Endothelial cell of umbilical vein (primary cell): Measurements from ENCODE around the gene PHC1. TPM values are rescaled to one million over a fixed set of nuclear protein-coding genes. Genes with fewer than 3 reads are reported as not detected.

Experiments
- BruUV-seq: library from RNA; stranded (reverse); fragments of 400-500 nt; replicated peaks from 2 replicates; lab custom pipeline; 2021; lab: Mats Ljungman, UMichigan
- CTCF ChIA-PET: fragments of 300-600, 350-600 bp; sonication (Branson Sonifier 250); formaldehyde crosslinking; loops from one replicate; lab custom pipeline; 2021; ENCODE audit warnings: antibody characterized with exemption, inconsistent platforms; lab: Charles Lee
- POLR2A ChIA-PET: fragments of 300-600, 350-600 bp; sonication (Branson Sonifier 250); formaldehyde crosslinking; loops from one replicate; lab custom pipeline; 2021; ENCODE audit warnings: antibody characterized with exemption, inconsistent platforms; lab: Charles Lee
- DNase-seq: peaks from one replicate; pipeline ENCODE4 v3.0.0-alpha.2; 2011; ENCODE audit warnings: low read depth, low spot score
- FAIRE-seq: peaks from 2 replicates; lab custom pipeline; 2011; peaks lifted over from hg19 to GRCh38; lab: Jason Lieb, UNC
- H2AFZ ChIP-seq: 2 replicates; pipeline ENCODE4 v1.6.0; 2012; ENCODE audit warnings: low read depth, low read length, control low read depth, inconsistent platforms
- H3K27ac ChIP-seq: 2 replicates; pipeline ENCODE4 v1.5.1; 2011; ENCODE audit warnings: low read depth, mild to moderate bottlenecking, control low read depth, low read length, moderate library complexity; ENCODE audit not compliant: insufficient read depth
- H3K27me3 ChIP-seq, 2 experiments: 2 replicates each; pipeline versions ENCODE4 v1.6.0 to v1.6.1; 2011; ENCODE audit warnings: low read length in 2 of 2, mixed read lengths in 1 of 2; ENCODE audit not compliant: control insufficient read depth in 2 of 2, insufficient read depth in 2 of 2
- H3K36me3 ChIP-seq, 2 experiments: 2 replicates in 1 of 2; 3 replicates in 1 of 2; pipeline ENCODE4 v1.5.1; 2011; ENCODE audit warnings: low read length in 2 of 2, mild to moderate bottlenecking in 1 of 2, moderate library complexity in 1 of 2; ENCODE audit not compliant: control insufficient read depth in 2 of 2, insufficient read depth in 2 of 2; ENCODE audit errors: extremely low read depth in 1 of 2
- H3K4me1 ChIP-seq: 3 replicates; pipeline ENCODE4 v1.5.1; 2011; ENCODE audit warnings: mild to moderate bottlenecking, low read length; ENCODE audit not compliant: control insufficient read depth, insufficient read depth; ENCODE audit errors: extremely low read depth
- H3K4me2 ChIP-seq: 2 replicates; pipeline ENCODE4 v1.6.1; 2011; ENCODE audit warnings: low read length, control low read depth, mixed read lengths; ENCODE audit not compliant: insufficient read depth
- H3K4me3 ChIP-seq, 3 experiments: fragments of 200-600 bp in 1 of 3; sonication (generic), shearing (Covaris generic) in 1 of 3; replicated peaks in 1 of 3; 2 replicates each; pipeline ENCODE4 v1.5.1; 2011 to 2016; ENCODE audit warnings: control low read depth in 3 of 3, low read length in 3 of 3, mild to moderate bottlenecking in 2 of 3, inconsistent platforms in 1 of 3, low read depth in 1 of 3, moderate library complexity in 1 of 3; ENCODE audit not compliant: insufficient read depth in 1 of 3
- H3K79me2 ChIP-seq: 2 replicates; pipeline ENCODE4 v1.6.0; 2012; ENCODE audit warnings: low read length, inconsistent platforms; ENCODE audit not compliant: control insufficient read depth, insufficient read depth
- H3K9ac ChIP-seq: replicated peaks from 2 replicates; pipeline ENCODE3; 2011; ENCODE audit warnings: low read length, control low read depth; ENCODE audit not compliant: insufficient read depth; ENCODE audit errors: extremely low read depth
- H3K9me1 ChIP-seq: replicated peaks from 3 replicates; pipeline ENCODE4 v1.6.0; 2011; ENCODE audit warnings: mild to moderate bottlenecking, low read length; ENCODE audit not compliant: control insufficient read depth, insufficient read depth; ENCODE audit errors: extremely low read depth
- H3K9me3 ChIP-seq: replicated peaks from 2 replicates; pipeline ENCODE4 v1.5.1; 2012; ENCODE audit warnings: low read length, inconsistent platforms; ENCODE audit not compliant: control insufficient read depth, insufficient read depth
- H4K20me1 ChIP-seq: replicated peaks from 2 replicates; pipeline ENCODE3; 2011; ENCODE audit warnings: mild to moderate bottlenecking, low read length; ENCODE audit not compliant: control insufficient read depth, insufficient read depth; ENCODE audit errors: extremely low read depth
- CTCF ChIP-seq, 2 donors: IDR thresholded peaks; 1 replicate in 1 of 2; 2 replicates in 1 of 2; pipeline ENCODE4 v1.5.1; 2011; ENCODE audit warnings: low read length in 2 of 2, mild to moderate bottlenecking in 2 of 2, moderate library complexity in 2 of 2, control low read depth in 1 of 2, inconsistent platforms in 1 of 2, low read depth in 1 of 2; ENCODE audit not compliant: insufficient read depth in 1 of 2; ENCODE audit errors: extremely low read depth in 1 of 2
- EZH2 ChIP-seq: IDR thresholded peaks from 2 replicates; pipeline ENCODE4 v1.6.1; 2012; ENCODE audit warnings: borderline replicate concordance, low read depth, mild to moderate bottlenecking, moderate library complexity, low read length, inconsistent platforms; ENCODE audit not compliant: severe bottlenecking
- FOS ChIP-seq: IDR thresholded peaks from 2 replicates; pipeline ENCODE4 v1.6.1; 2011; ENCODE audit warnings: mild to moderate bottlenecking, low read length, moderate library complexity, borderline replicate concordance; ENCODE audit not compliant: insufficient read depth
- GATA2 ChIP-seq: IDR thresholded peaks from 2 replicates; pipeline ENCODE4 v1.7.0; 2011; ENCODE audit warnings: low read depth, mild to moderate bottlenecking, moderate library complexity, mixed read lengths, low read length; ENCODE audit not compliant: insufficient read length, insufficient read depth
- JUN ChIP-seq: IDR thresholded peaks from 2 replicates; pipeline ENCODE4 v1.6.1; 2011; ENCODE audit warnings: borderline replicate concordance, low read depth; ENCODE audit not compliant: insufficient read length, insufficient read depth
- MYC ChIP-seq: IDR thresholded peaks from one replicate; pipeline ENCODE4 v1.6.1; 2011; ENCODE audit warnings: mild to moderate bottlenecking, low read depth, low read length
- POLR2A ChIP-seq: IDR thresholded peaks from 2 replicates; pipeline ENCODE4 v1.6.1; 2012; ENCODE audit warnings: low read depth, mild to moderate bottlenecking, control low read depth, low read length
- POLR2AphosphoS5 ChIP-seq: IDR thresholded peaks from 2 replicates; pipeline ENCODE4 v1.6.1; 2012; ENCODE audit warnings: low read depth, mild to moderate bottlenecking, control low read depth, low read length, moderate library complexity; ENCODE audit not compliant: insufficient read depth
- dilution Hi-C: fragments of 300-500 bp; cut with MboI; formaldehyde crosslinking; loops from one replicate; pipeline ENCODE4 v1.15.0; 2019; ENCODE audit warnings: low sequenced_read_pairs; ENCODE audit not compliant: extremely low pct_ligation_motif_present
- intact Hi-C: fragments of 100-400 bp; cut with micrococcal nuclease; formaldehyde crosslinking; loops from one replicate; pipeline ENCODE4 v1.10.0; 2022
- polyA plus RNA-seq, 4 experiments: library from polyadenylated mRNA; depleted of rRNA in 3 of 4; stranded (reverse) in 3 of 4; unstranded in 1 of 4; fragments of >200 nt; gene quantifications; 2 replicates each; pipeline versions ENCODE4 v1.2.1 to v1.2.3, GENCODE V29; 2011 to 2012; ENCODE audit warnings: missing spikeins in 1 of 4
- total RNA-seq: library from RNA; stranded (reverse); gene quantifications from 2 replicates; pipeline ENCODE4 v1.2.3, GENCODE V29; 2021
- TF ChIP-seq, protein P1 (sequence below): IDR thresholded peaks from 2 replicates; pipeline ENCODE4 v1.6.1; 2011; ENCODE audit not compliant: insufficient read depth, insufficient read length

Gene PHC1
- total and polyA plus RNA-seq, 2 donors (not counting 3 experiments of a cell fraction or from before 2014, with no cell fraction given) = 37.3 to 66.3 TPM

- intact Hi-C loops (no loop called here), dilution Hi-C loops (no loop called here)
- ChIA-PET POLR2A (no interaction called here), CTCF (no interaction called here)
- Histone ChIP-seq H3K79me2 (no peaks in the 10 kb centered on the region), H2AFZ (no peak overlapping the region), H3K36me3 (no peaks in the 10 kb centered on the region), H3K9me3 (no peaks in the 10 kb centered on the region), H4K20me1 (no peaks in the 10 kb centered on the region), H3K27ac (no peak overlapping the region), H3K27me3 (peaks cover 0 to 2% of the 10 kb centered on the region in 2 experiments), H3K4me2 (no peak overlapping the region), H3K4me1 (no peaks in the 10 kb centered on the region), H3K9me1 (no peaks in the 10 kb centered on the region), H3K9ac (no peak overlapping the region), H3K4me3 (no peak overlapping the region)
- TF ChIP-seq EZH2 (no peak), MYC (no peak), POLR2AphosphoS5 (no peak), FOS (no peak)
- FAIRE-seq (no peak), DNase-seq (no peak)
- BruUV-seq = no TSS peak
Measured at GRCh38 chr12:8876887-8877286, 37.4 kb upstream of the PHC1 start.

GRCh38 chr12:8886502-8887284, 27.6 kb upstream of the PHC1 start:
- no peak overlapping the region for H3K4me3 ChIP-seq
- FAIRE-seq (no peak), DNase-seq (no peak)
- no peaks in the 10 kb centered on the region for H4K20me1 ChIP-seq
- intact Hi-C loops = no loop called here
- no peak overlapping the region for H2AFZ ChIP-seq
- no peaks in the 10 kb centered on the region for H3K79me2 ChIP-seq
- H3K36me3 ChIP-seq = no peaks in the 10 kb centered on the region
- POLR2A ChIA-PET = no interaction called here
- CTCF ChIA-PET = interaction anchor here (0.6 to 1.4 kb wide), 7 partner anchors 8 to 623 kb away, joined by 3 to 4 read pairs (median 3); no protein-coding TSS in a partner anchor
- H3K4me2 ChIP-seq = no peak overlapping the region
- TF ChIP-seq POLR2AphosphoS5 (no peak), EZH2 (no peak), CTCF (IDR thresholded peaks at IDR 0.05; ENCODE audit: extremely low read depth in 1 of 2, insufficient read depth in 1 of 2, low read depth in 1 of 2, low read length in 2 of 2) (no peak), GATA2 (no peak), POLR2A (no peak), MYC (no peak), JUN (no peak)
- TF ChIP-seq, protein P1, sequence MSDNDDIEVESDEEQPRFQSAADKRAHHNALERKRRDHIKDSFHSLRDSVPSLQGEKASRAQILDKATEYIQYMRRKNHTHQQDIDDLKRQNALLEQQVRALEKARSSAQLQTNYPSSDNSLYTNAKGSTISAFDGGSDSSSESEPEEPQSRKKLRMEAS = no peak
- BruUV-seq = no TSS peak
- no peaks in the 10 kb centered on the region for H3K4me1 ChIP-seq
- no peaks in the 10 kb centered on the region for H3K9me1 ChIP-seq
- dilution Hi-C loops = no loop called here
- no peak overlapping the region for H3K9ac ChIP-seq
- no peaks in the 10 kb centered on the region for H3K9me3 ChIP-seq
- no peak overlapping the region for H3K27ac ChIP-seq
- H3K27me3 ChIP-seq = peaks cover 0 to 3% of the 10 kb centered on the region in 2 experiments
